HG02884 (cell line): ENCODE results near the gene TCF7.

Experiments used
- ATAC-seq: cut with Tn5 transposase; IDR thresholded peaks from one replicate; pipeline ENCODE4 v1.9.1; 2021; ENCODE audit warnings: mild to moderate bottlenecking, moderate library complexity; ENCODE audit not compliant: unreplicated experiment

TCF7 gene

GRCh38 chr5:134112726-134113362 is 1.6 kb upstream of the TCF7 start:
- no peak for ATAC-seq

GRCh38 chr5:134113363-134113889 is 1.1 kb upstream of the TCF7 start:
- no peak for ATAC-seq

GRCh38 chr5:134114886-134115805 is 665 bp downstream of the TCF7 start:
- peak; percentile 5 for ATAC-seq

DNA sequence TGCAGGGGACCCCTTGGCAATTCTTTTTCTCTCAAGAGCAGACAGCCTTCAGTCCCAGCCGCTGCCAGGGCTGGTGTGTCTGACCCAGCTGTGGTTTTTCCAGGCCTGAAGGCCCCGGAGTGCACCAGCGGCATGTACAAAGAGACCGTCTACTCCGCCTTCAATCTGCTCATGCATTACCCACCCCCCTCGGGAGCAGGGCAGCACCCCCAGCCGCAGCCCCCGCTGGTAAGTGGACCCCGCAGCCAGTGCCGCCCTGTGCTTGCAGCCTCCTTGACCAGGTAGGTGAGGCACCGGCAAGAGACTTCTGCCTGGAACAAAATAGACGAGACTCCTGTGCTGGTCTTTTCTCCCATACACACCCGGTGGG is 1.3 kb downstream of the TCF7 start:
- no peak for ATAC-seq

DNA sequence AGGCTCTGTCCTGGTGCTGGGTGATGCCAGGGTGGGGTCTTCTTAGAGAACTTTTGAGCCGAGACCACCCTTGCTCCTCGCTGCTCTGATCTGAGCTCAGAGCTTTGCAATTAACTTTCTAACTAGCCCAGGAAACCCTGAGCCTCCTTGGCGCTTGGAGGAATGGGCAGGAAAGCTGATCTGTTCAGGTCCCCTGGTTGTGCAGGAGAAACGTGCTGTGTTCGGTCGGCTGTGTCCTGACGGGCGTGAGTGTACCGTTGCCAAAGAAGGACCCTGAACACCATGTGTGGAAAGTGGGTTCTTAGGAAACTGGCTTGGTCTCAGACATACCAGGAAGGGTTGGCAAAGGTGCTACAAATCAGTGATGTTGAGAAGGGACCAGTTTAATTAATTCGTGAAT is 1.8 kb downstream of the TCF7 start:
- ATAC-seq: no peak

DNA sequence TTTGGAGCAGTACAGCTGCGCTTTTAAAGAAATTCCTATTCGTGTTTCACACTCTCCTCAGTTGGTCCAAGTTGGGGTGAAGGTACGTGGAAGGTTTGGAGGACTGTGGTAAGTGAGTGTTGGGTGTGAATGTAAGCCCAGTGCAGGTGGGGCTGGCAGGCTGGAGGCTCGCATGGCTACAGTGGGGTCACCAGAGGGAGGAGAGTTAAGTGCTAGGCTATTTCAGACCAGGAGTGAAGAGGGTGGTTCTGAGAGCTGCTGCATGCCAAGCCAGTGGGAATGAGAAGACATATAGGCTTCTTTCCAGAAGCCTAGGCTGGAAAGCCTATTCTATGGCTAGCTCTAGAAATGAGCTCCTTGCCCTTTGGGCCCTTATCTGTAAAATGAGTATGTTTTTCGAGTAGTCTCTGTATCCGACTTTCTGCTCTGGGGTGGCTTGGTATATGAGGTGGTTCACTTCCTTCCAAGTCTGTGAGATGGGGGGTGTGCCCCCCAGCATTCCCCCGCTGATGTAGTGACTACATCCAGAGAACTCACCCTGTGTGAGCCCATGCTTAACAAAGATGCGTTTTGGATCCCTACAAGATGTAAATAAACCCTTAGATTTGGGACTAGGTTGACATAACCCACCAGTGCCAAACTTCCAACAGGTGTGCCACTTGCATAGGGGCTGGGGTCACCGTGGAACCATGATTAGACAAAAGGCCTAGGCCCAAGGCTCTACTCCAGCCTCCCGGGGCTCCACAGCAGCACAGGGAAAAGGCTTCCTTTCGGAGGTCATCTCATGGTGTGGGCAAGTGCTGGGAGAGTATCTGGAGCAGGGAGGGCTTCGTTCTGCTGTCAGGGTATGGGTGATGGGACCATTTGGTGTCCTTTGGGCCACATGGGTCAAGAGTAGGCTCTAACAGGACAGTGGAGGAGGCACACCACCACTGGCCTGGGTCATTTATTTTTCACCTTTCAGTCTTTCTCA is 2.6 kb downstream of the TCF7 start:
- ATAC-seq: no peak

DNA sequence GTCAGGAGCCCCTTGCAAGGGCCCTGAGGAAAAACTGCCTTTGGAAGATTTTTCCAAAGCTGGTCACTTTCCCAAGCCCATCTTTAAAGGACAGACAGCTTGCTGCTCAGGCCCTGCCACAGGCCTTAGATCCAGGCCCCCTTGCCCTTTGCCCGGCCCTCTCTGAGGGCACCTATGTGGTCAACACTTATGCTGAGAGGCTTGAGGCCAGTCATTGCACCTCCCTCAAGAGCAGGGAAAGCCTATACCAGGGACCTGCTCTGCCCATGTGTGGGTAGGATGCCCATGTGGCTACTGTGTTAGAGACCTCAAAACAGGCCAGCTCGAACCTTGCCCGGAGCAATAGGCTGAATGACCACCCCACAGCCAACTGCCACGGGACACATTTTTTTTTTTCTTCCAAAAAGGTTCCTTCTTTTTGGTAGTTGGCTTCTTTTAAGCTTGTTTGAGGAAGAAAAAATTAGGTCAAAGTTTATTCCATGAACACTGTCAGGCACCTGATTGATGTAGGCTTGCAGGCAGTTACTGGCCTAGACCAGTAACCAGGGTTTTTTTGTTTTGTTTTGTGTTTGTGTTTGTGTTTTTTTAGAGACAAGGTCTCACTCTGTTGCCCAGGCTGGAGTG is 3.8 kb downstream of the TCF7 start:
- ATAC-seq: no peak

DNA sequence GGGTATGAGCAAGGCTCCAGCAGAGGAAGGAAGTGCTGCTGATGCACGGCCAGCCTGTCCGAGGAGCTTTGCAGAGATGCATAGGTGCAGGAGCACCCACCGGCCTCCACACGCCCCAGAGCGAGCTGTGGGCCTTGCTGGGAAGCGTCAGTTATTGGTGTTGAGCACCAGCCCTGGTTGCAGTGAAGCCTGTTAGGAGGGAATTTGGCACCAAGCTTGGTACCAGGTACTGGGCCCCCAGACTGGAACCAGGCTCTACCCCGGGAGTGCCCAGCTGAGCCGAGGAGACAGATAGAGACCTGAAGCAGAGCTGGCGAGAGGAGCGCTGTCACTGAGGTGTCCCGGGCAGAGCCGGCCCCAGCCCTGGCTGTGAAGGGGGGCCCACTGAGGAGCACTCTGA is 5.2 kb downstream of the TCF7 start:
- no peak for ATAC-seq

DNA sequence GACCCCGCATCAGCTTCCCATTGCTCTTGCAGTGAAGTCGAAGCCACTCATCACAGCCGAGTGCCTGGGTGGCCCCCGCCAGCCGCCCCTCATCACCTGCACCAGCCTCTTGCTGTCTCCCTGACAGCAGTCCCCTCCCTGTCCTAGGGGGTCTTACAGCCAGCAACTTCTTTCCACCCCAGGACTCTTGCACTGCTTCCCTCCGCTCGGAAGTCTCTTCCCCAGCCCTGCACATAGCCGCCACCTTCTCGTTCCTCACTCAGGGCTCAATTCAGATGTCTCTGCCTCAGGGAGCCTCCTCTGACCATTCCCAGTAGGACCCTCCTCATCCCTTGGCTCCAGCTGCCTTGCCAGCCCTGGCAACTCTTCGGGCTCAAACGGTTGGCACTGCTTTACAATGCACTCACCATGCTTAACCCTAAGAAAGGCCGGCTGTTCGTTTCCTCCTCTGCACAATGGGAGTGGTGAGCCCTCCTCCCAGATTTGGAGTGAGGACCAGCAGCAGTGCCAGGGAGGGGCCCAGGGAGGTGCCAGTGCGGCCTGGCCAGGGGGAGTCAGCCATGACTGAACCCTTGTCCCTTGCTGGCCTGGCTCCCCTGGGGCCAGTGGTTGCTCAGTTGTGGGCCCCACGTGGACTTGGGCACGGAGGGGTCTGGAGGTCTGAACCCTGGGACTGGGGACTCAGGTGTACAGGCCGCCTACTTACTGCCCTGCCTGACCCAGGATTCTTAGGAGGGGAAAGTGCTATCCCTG is 6.1 kb downstream of the TCF7 start:
- ATAC-seq: no peak

DNA sequence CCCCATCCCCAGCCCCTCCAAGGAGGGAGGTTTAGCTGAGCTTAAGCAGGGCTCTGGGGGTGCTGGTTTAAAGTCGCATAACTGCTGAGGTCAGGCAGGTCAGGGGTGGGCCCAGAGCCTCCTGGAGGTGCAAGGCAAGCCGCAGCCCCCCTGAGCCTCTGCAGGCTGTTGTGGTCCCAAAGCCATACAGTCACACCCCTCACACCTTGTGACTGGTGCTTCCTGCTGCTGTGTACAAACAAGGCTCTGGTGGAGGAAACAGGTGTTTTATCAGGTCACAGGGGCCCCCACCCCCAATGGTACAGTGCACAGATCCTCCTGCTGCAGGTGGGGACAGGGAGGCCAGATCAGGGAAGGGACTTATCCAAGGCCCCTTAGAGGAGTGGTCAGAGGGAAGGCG is 8.0 kb downstream of the TCF7 start:
- ATAC-seq: no peak

DNA sequence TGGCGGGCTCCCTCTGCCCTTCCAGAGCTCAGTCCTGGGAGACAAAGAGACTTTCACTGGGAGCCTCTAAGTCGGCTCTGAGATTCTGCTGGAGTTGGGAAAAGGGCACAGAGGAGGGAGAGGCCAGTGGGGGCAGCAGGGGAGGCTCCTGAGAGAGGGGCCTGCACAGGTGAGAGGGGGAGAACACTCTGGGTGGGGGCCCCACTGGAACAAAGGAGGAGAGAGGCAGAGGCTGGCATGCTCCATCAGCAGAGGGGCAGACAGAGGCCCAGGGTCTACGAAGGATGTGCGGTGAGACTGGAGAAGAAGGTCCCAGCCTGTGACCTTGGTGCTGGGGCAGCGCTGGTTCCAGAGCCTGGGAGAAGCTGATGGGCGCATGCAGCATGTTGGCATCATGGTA is 8.9 kb downstream of the TCF7 start:
- ATAC-seq: no peak

GRCh38 chr5:134124289-134125038 is 10.0 kb downstream of the TCF7 start:
- ATAC-seq: no peak

DNA sequence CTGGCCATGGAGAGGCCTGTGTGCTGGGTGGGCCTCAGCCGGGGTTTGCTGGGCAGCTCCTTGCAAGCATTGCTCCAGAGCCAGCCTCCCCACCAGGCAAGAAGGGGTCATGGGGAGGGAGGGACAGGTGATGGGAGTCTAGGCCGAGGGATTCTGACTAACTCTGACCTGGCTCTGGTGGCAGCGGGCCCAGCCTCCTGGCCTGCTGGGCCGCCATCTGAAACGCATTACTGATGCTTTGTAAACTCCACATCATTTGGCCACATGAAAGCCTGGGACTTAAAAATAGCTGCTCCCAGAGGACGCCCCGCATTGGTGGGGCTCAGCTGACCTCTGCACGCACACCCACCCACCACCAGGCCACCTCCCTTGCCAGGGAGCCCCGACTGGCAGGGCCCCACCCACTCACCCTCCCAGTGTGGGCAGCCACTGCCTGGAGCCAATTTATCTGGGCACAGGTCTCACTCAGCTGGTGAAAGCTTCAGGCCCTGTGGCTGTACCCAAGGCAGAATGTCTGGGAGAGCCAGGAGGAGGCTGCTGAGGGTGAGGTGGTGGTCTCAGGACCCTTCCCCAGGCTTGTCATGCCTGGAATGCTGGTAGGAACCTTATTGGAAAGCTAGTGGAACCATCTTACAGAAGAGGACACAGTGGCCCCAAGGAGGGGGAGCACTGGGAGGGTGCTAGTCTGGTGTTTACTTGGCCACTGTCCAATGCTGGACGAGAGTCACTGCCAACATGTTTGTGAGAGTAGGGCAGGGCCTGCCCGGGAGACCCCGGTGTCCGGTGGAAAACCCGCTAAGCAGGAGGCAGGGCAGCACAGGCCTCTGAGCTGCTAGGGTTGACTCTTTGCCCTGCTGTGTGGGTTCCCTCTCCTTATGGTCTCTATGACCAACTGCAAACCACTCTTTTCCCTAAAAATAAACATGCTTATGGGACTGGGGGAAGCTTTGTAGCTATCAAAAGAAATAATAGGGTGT is 10.8 kb downstream of the TCF7 start:
- ATAC-seq: no peak

DNA sequence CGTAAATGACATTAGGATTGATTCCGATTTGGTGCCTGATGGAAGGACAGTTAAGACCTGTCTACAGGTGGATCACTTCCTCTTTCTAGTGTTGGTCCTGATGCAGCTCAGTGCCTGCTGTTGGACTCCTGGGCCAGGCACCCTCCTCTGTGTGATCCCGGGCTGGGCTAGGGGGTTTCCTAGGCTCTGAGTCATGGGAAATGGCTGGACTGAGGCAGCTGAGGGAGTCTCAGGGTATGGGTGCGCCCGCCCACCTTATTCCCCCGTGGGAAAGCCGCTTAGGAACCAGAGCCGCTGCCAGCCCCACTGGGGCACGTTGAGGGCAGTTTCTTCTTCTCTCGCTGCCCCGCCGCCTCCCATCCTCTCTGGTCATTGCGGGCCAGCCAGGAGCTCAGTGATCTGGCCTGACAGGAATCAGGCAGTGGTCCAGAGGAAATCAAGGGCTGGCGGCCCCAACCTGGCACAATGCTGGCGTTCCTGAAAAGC is 12.9 kb downstream of the TCF7 start:
- peak; percentile 53 for ATAC-seq

GRCh38 chr5:134127988-134128647 is 13.6 kb downstream of the TCF7 start:
- no peak for ATAC-seq

- no peak for ATAC-seq
These were observed 14.1 kb downstream of the TCF7 start for GRCh38 chr5:134128648-134128995.
